CD4-positive, alpha-beta T cell treated with Interleukin-10 for 1 hour (primary cell): ENCODE measurements around the gene CD19.
A peak's percentile ranks its signal among the peaks of the same experiment; 100 is the strongest.

Source experiments
- DNase-seq: peaks from one replicate; pipeline ENCODE4 v3.0.0-alpha.2; 2020

The CD19 gene

DNA sequence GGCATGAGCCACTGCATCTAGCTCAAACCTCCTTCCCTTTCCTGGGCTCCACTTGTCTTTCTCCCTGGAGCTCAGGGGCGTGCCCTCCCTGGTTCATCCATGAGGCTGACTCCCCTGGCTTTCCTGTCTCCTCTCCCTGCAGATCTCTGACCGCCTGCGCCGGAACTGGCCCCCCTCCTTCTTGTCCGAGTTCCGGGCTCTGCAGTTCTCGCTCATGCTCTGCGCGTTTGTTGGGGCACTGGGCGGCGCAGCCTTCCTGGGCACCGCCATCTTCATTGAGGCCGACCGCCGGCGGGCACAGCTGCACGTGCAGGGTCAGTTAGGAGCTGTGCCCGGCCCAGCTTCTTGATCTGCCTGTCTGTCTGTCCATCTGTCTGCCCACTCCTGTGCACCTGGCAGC, 51.9 kb downstream of the CD19 start:
- no peak for DNase-seq

DNA sequence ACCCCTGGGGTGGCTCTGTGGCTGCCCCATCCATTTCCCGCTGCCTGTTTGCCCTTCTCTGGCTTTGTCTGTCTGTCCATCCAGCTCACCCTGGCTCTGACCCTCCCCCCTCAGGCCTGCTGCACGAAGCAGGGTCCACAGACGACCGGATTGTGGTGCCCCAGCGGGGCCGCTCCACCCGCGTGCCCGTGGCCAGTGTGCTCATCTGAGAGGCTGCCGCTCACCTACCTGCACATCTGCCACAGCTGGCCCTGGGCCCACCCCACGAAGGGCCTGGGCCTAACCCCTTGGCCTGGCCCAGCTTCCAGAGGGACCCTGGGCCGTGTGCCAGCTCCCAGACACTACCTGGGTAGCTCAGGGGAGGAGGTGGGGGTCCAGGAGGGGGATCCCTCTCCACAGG, 52.3 kb downstream of the CD19 start:
- DNase-seq = no peak

GRCh38 chr16:28984619-28985135, 52.9 kb downstream of the CD19 start, which contains the start of gene LAT:
TSS of gene LAT (plus strand) at chr16:28985052. CDS start at chr16:28985418, 366 bp downstream.
- DNase-seq = peak; percentile 80

DNA sequence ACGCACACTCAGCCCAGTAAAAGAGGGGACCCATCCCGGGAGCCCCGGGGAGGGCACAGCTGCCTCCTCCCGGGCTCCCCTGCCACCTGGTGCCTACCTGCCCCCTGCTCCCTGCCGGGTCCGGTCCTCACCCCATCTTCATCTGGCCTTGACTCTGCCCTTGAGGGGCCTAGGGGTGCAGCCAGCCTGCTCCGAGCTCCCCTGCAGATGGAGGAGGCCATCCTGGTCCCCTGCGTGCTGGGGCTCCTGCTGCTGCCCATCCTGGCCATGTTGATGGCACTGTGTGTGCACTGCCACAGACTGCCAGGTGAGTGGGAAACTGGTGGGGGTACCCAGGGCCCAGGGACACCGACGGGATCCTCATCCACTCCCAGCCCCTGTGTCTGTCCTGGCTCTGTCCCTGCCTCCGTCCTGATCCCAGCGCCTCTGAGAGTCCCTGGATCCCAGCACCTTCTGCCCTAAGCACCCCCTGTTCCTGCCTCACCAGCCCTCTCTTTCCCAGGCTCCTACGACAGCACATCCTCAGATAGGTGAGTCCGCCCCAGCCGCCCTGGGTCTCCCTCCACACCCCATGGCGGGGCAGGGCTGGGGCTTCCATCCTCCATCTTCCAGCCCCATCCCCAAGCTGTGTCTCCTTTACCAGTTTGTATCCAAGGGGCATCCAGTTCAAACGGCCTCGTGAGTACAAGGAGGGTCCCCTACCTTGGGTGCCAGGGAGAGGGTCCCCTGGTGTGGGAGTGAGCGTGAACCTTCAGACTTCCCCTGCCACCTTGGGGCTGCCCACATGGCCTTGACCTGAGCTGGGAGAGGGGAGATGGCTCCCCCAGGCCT, 53.7 kb downstream of the CD19 start:
- DNase-seq = no peak

GRCh38 chr16:28986046-28986445, 54.3 kb downstream of the CD19 start:
- DNase-seq = no peak

DNA sequence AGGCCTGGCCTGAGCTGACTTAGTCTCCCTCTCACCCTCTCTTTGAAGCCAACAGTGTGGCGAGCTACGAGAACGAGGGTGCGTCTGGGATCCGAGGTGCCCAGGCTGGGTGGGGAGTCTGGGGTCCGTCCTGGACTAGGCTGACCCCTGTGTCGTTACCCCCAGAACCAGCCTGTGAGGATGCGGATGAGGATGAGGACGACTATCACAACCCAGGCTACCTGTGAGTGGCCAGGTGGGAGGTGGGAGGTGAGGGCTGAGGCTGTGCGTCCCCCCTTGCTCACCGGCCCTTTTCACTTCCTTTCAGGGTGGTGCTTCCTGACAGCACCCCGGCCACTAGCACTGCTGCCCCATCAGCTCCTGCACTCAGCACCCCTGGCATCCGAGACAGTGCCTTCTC, 54.7 kb downstream of the CD19 start:
- DNase-seq = no peak

DNA sequence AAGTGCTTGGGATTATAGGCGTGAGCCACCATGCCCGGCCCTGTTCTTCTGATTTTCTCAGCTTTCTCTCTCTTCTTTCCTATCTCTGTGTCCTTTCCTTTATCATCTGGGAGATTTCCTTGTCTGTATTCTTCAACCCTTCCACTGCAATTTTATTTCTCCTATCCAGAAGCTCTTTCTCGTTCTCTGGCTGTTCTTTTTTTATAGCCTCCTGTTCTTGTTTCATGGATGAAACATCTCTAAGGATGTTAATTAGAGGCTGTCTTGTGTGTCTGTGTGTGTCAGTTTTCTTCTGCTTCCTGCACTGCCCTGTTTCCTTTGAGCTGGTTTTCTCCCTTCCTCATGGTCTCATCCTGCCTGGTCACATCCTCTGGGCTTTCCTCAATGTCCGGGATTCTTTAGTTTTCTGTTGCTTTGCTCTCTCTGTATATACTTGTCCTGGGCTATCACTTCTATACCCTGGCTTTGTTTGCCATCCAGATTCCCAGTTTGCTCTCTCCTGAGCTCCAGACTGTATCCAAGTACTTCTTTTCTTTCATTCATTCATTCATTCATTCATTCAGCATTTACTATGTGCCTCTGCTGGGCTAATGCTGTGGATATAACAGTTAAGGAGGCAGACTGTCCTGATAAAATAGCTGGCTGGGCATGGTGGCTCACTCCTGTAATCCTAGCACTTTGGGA, 55.5 kb downstream of the CD19 start:
- DNase-seq = no peak
